Measurements from ENCODE around the gene HEG1. TPM values are rescaled to one million over a fixed set of nuclear protein-coding genes. Genes with fewer than 3 reads are reported as not detected.
"Not testable (repeated sequence)": the region's sequence is repeated elsewhere in the genome, so short reads cannot be mapped to it uniquely, and the experiment has no call there.

HEG1 gene
- total RNA-seq, 2 donors from 2014 or later = 14.6 to 47.0 TPM

DNA sequence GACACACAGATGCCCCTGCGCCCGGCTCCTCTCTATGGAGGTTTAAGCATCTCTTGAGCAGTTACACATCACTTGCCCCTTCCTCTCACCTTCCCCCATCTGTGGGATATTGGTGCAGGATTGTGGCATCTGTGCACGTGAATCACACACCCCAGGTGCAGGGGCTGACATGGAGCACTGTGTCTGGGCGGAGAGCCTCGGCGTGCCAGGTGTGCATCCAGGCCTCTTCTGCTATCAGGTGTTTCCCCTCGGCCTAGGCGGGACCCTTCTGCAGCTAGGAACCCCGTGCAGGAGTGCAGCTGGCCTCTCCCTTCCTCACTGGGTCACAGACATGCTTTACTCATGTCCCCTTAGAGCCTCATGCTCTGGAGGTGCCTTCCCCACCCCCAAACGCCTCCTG is 87.8 kb downstream of the HEG1 start:
- ATAC-seq = no peak
- H3K27ac Mint-ChIP-seq = no peak overlapping the region
- H3K9me3 Mint-ChIP-seq = no peaks in the 10 kb centered on the region
- DNase-seq (ENCODE audit: low spot score) = no peak
- peaks cover 8 to 13% of the 10 kb centered on the region in 2 donors for H3K4me1 Mint-ChIP-seq (ENCODE audit: low read depth in 2 of 2)
- no peaks in the 10 kb centered on the region for H3K27me3 Mint-ChIP-seq
- peaks cover 6% of the 10 kb centered on the region for H3K36me3 Mint-ChIP-seq
- no peak overlapping the region for H3K4me3 Mint-ChIP-seq

GRCh38 chr3:124966521-124967445 is 89.0 kb downstream of the HEG1 start:
- Mint-ChIP-seq H3K9me3 (no peaks in the 10 kb centered on the region), H3K27me3 (no peaks in the 10 kb centered on the region), H3K36me3 (peaks cover 6% of the 10 kb centered on the region), H3K4me1 (ENCODE audit: low read depth in 2 of 2) (peaks cover 8 to 13% of the 10 kb centered on the region in 2 donors), H3K4me3 (no peak overlapping the region), H3K27ac (no peak overlapping the region)
- no peak for DNase-seq (ENCODE audit: low spot score)
- ATAC-seq = no peak

- H3K4me3 Mint-ChIP-seq = no peak overlapping the region
- H3K27me3 Mint-ChIP-seq = no peaks in the 10 kb centered on the region
- H3K36me3 Mint-ChIP-seq = peaks cover 3% of the 10 kb centered on the region
- H3K27ac Mint-ChIP-seq = no peak overlapping the region
- H3K9me3 Mint-ChIP-seq = no peaks in the 10 kb centered on the region
- DNase-seq (ENCODE audit: low spot score) = no peak
- ATAC-seq = no peak
- peaks cover 5 to 13% of the 10 kb centered on the region in 2 donors for H3K4me1 Mint-ChIP-seq (ENCODE audit: low read depth in 2 of 2)
Measured at GRCh38 chr3:124965413-124965812, 90.4 kb downstream of the HEG1 start.

DNA sequence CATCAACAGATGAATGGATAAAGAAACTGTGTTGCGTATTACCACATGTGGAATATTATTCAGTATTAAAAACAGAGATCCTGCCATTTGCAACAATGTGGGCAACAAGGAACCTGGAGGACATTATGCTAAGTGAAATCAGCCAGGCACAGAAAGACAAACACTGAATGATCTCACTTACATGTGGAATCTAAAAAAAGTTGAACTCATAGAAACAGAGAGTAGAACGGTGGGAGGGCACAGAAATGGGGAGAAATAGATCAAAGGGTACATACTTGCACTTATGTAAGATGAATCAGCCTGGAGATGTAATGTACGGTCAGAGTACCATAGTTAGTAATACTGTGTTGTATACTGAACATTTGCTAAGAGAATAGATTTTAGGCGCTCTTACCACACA is 91.4 kb downstream of the HEG1 start:
- H3K9me3 Mint-ChIP-seq = no peaks in the 10 kb centered on the region
- no peak for DNase-seq (ENCODE audit: low spot score)
- no peak for ATAC-seq
- H3K27ac Mint-ChIP-seq = no peak overlapping the region
- H3K4me1 Mint-ChIP-seq (ENCODE audit: low read depth in 2 of 2) = peaks cover 0 to 13% of the 10 kb centered on the region in 2 donors
- H3K27me3 Mint-ChIP-seq = no peaks in the 10 kb centered on the region
- H3K36me3 Mint-ChIP-seq = no peaks in the 10 kb centered on the region
- H3K4me3 Mint-ChIP-seq = no peak overlapping the region

- ATAC-seq (peak in 1 of 2 donors; percentile 43), DNase-seq (ENCODE audit: low spot score) (no peak)
- Mint-ChIP-seq H3K4me3 (no peak overlapping the region), H3K27me3 (no peaks in the 10 kb centered on the region), H3K9me3 (no peaks in the 10 kb centered on the region), H3K27ac (no peak overlapping the region), H3K4me1 (ENCODE audit: low read depth in 2 of 2) (peaks cover 0 to 9% of the 10 kb centered on the region in 2 donors), H3K36me3 (no peaks in the 10 kb centered on the region)
Measured at GRCh38 chr3:124963755-124964154, 92.0 kb downstream of the HEG1 start.

DNA sequence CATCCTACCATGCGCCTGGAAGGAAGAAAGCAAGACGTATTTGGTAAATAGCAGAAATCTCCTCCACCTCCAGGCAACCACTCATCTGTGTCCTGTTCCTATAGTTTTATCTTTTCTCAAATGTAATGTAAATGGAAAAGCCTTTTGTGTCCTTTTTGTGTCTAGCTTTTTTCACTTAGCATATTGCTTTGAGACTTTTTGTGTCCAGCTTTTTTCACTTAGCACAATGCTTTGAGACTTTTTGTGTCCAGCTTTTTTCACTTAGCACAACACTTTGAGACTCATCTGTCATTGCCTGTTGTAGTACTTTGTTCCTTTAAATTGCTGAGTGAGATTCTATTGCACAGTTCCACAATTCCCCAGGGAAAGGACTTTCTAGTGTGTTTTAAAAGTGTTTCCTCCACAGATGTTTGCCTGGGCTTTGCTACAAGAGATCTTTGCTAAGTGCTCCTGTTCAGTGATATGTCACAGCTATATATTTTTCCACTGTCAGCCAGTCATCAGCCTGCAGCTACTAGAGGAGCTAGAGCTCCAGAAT is 93.3 kb downstream of the HEG1 start:
- H3K4me1 Mint-ChIP-seq (ENCODE audit: low read depth in 2 of 2) = peaks cover 0 to 3% of the 10 kb centered on the region in 2 donors
- ATAC-seq (no peak), DNase-seq (ENCODE audit: low spot score) (no peak)
- no peaks in the 10 kb centered on the region for H3K36me3 Mint-ChIP-seq
- no peaks in the 10 kb centered on the region for H3K27me3 Mint-ChIP-seq
- H3K9me3 Mint-ChIP-seq = no peaks in the 10 kb centered on the region
- no peak overlapping the region for H3K27ac Mint-ChIP-seq
- H3K4me3 Mint-ChIP-seq = no peak overlapping the region

- no peak for DNase-seq (ENCODE audit: low spot score)
- Mint-ChIP-seq H3K4me3 (no peak overlapping the region), H3K27me3 (peaks cover 0 to 3% of the 10 kb centered on the region in 2 donors), H3K4me1 (ENCODE audit: low read depth in 2 of 2) (peaks cover 0 to 3% of the 10 kb centered on the region in 2 donors), H3K27ac (no peak overlapping the region), H3K9me3 (no peaks in the 10 kb centered on the region), H3K36me3 (no peaks in the 10 kb centered on the region)
- ATAC-seq = no peak
Measured at GRCh38 chr3:124960698-124961097, 95.1 kb downstream of the HEG1 start.

DNA sequence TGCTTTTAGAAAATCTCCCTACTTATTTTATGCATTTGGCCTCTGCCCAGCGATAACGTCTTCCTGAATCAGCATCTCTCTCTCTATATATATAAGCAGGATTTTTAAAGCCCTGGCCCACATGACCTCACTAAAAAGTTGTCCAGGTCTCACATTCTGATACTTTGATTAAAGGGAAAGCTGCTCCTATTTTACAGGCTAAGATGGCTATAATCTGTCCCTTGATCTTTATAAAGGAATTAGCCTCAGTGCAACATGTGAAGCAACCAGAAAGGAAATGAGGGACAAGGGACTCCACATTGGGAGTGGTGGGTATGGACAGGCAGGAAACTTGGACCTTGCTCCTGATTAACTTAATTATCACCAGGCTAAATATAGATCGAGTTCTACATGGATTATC is 95.7 kb downstream of the HEG1 start:
- Mint-ChIP-seq H3K27me3 (peaks cover 0 to 5% of the 10 kb centered on the region in 2 donors), H3K4me3 (no peak overlapping the region), H3K27ac (no peak overlapping the region), H3K4me1 (ENCODE audit: low read depth in 2 of 2) (peaks cover 0 to 3% of the 10 kb centered on the region in 2 donors), H3K36me3 (no peaks in the 10 kb centered on the region), H3K9me3 (no peaks in the 10 kb centered on the region)
- ATAC-seq (no peak), DNase-seq (ENCODE audit: low spot score) (no peak)

- ATAC-seq; H3K9me3 Mint-ChIP-seq; H3K36me3 Mint-ChIP-seq; DNase-seq (ENCODE audit: low spot score); H3K4me1 Mint-ChIP-seq (ENCODE audit: low read depth in 2 of 2); H3K4me3 Mint-ChIP-seq; H3K27ac Mint-ChIP-seq: not testable (repeated sequence)
- peaks cover 10 to 15% of the 10 kb centered on the region in 2 donors for H3K27me3 Mint-ChIP-seq
Measured at GRCh38 chr3:124957951-124958350, 97.8 kb downstream of the HEG1 start.

DNA sequence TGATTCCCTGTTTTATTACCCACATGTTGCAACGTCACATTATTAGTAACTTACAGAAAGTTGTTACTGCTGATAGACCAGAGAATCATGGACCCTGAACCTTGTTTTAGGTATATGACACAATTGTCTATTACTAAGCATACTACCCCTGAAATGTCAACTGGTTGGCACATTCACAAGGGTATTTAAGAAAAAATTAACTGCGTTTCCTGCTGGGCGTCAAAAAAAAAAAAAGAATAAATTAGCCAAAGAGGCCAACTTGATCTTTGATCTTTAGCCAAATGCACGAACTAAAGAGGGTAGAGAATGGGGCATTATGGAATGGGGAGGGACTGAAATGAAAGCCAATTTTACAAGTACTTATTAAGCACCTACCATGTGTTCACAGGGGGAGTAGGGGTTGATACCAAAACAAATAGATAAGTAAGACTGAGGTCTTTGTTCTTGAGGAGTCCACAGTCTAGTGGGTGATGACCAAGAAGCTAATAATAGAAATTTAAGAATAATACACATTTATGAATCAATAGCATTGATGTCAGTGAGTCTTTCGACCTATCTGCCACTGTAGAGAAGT is 103.4 kb downstream of the HEG1 start:
- Mint-ChIP-seq H3K27me3 (peaks cover 16 to 21% of the 10 kb centered on the region in 2 donors), H3K9me3 (no peaks in the 10 kb centered on the region), H3K4me1 (ENCODE audit: low read depth in 2 of 2) (no peaks in the 10 kb centered on the region), H3K27ac (no peak overlapping the region), H3K4me3 (no peak overlapping the region), H3K36me3 (no peaks in the 10 kb centered on the region)
- ATAC-seq (no peak), DNase-seq (ENCODE audit: low spot score) (no peak)

GRCh38 chr3:124951511-124952281 is 104.1 kb downstream of the HEG1 start:
- no peaks in the 10 kb centered on the region for H3K36me3 Mint-ChIP-seq
- no peak for ATAC-seq
- H3K4me1 Mint-ChIP-seq (ENCODE audit: low read depth in 2 of 2) = no peaks in the 10 kb centered on the region

DNA sequence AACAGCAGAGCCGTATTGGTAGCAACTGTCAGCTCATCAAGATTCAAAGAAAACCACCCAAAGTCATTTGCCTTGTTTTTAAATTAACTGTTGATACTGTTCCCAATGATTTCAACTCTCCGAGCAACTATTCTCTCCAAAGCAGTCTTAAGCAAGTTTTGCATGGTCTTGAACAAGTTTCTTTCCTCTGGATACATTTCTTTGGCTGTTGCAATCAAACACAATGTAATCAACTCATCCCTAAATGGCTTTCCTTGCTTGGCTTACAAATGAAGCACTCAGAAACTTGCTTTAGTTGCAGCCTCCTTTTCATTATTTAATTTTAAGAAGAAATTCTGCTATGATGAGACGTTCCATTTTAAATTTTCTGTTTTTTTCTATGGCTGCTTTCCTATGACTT is 105.8 kb downstream of the HEG1 start:
- no peak for DNase-seq (ENCODE audit: low spot score)
- Mint-ChIP-seq H3K27me3 (peaks cover 15 to 21% of the 10 kb centered on the region in 2 donors), H3K9me3 (no peaks in the 10 kb centered on the region), H3K36me3 (no peaks in the 10 kb centered on the region), H3K27ac (no peak overlapping the region), H3K4me3 (no peak overlapping the region), H3K4me1 (ENCODE audit: low read depth in 2 of 2) (no peaks in the 10 kb centered on the region)
- no peak for ATAC-seq

More at GRCh38 chr3:124951511-124952281, 104.1 kb downstream of the HEG1 start:
- Mint-ChIP-seq H3K27ac (no peak overlapping the region), H3K4me3 (no peak overlapping the region), H3K27me3 (peaks cover 16 to 18% of the 10 kb centered on the region in 2 donors), H3K9me3 (no peaks in the 10 kb centered on the region)
- no peak for DNase-seq (ENCODE audit: low spot score)

- Mint-ChIP-seq H3K36me3 (no peaks in the 10 kb centered on the region), H3K9me3 (no peaks in the 10 kb centered on the region), H3K27ac (no peak overlapping the region), H3K4me1 (ENCODE audit: low read depth in 2 of 2) (no peaks in the 10 kb centered on the region), H3K4me3 (no peak overlapping the region), H3K27me3 (peaks cover 2 to 28% of the 10 kb centered on the region in 2 donors)
- DNase-seq (ENCODE audit: low spot score) (no peak), ATAC-seq (no peak)
Measured at GRCh38 chr3:124942613-124943012, 113.2 kb downstream of the HEG1 start.
